GM12801 (cell line): ENCODE data around the gene FHAD1.

Source experiments
- CTCF ChIP-seq: IDR thresholded peaks from one replicate; pipeline ENCODE4 v1.5.1; 2011; ENCODE audit warnings: control low read depth; ENCODE audit not compliant: insufficient read length; ENCODE audit errors: extremely low read depth

Gene FHAD1

GRCh38 chr1:15336866-15337265 is 89.8 kb downstream of the FHAD1 start:
- no peak for TF ChIP-seq CTCF

GRCh38 chr1:15337656-15338402 is 90.8 kb downstream of the FHAD1 start:
- no peak for TF ChIP-seq CTCF

GRCh38 chr1:15339570-15339969 is 92.5 kb downstream of the FHAD1 start:
- no peak for TF ChIP-seq CTCF

GRCh38 chr1:15341228-15341627 is 94.2 kb downstream of the FHAD1 start:
- TF ChIP-seq CTCF = no peak

GRCh38 chr1:15341634-15342407 is 94.8 kb downstream of the FHAD1 start:
- no peak for TF ChIP-seq CTCF

GRCh38 chr1:15342408-15342967 is 95.5 kb downstream of the FHAD1 start:
- no peak for TF ChIP-seq CTCF

GRCh38 chr1:15343099-15343498 is 96.1 kb downstream of the FHAD1 start:
- TF ChIP-seq CTCF = no peak
